GM23248 (cell line): Measurements from ENCODE around the gene CFAP100.

ENCODE experiments used
- EZH2 ChIP-seq: fragments of 200-600 bp; sonication (generic); IDR thresholded peaks from 2 replicates; pipeline ENCODE4 v1.6.1; 2018; ENCODE audit warnings: antibody characterized with exemption, mild to moderate bottlenecking; ENCODE audit not compliant: insufficient read depth, poor library complexity, severe bottlenecking
- EZH2phosphoT487 ChIP-seq: fragments of 200-600 bp; sonication (generic); IDR thresholded peaks from 2 replicates; pipeline ENCODE4 v1.6.1; 2018; ENCODE audit warnings: antibody characterized with exemption, moderate library complexity, mild to moderate bottlenecking, low read depth; ENCODE audit not compliant: insufficient read depth

- TF ChIP-seq EZH2 (no peak), EZH2phosphoT487 (no peak)
Observed at GRCh38 chr3:126451511-126451910, 56.8 kb downstream of the CFAP100 start.
